ENCODE data around the gene TP63. TPM values are rescaled to one million over a fixed set of nuclear protein-coding genes. Genes with fewer than 3 reads are reported as not detected.

TP63 gene
- total RNA-seq, 1 experiment from 2014 or later: 3.6 TPM

DNA sequence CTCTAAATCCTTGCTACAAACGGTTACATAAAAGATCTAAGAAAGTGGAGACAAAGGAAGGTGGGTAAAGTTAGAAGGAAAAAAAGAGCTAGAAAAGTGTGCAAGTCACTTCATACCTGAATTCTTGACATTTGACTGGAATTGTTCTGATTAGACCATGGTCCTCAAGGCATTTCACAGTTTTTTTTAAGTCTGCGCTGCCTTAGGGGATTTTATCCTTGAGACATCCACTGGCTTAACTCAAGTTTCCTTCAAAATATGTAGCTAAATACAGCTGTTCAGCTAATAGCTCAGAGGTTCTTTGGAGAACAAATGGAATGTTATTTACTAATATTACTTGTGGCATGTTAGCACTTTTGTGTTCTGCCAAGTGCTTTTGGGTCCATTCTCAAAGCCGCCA, 236.9 kb downstream of the TP63 start:
- intact Hi-C loops (cut with micrococcal nuclease; ENCODE audit: unreplicated experiment): no loop called here
- POLR2A ChIA-PET (ENCODE audit: unreplicated experiment): interaction anchor here (0.6 kb wide), 1 partner anchor 40 kb away, joined by 3 read pairs; no protein-coding TSS in a partner anchor

DNA sequence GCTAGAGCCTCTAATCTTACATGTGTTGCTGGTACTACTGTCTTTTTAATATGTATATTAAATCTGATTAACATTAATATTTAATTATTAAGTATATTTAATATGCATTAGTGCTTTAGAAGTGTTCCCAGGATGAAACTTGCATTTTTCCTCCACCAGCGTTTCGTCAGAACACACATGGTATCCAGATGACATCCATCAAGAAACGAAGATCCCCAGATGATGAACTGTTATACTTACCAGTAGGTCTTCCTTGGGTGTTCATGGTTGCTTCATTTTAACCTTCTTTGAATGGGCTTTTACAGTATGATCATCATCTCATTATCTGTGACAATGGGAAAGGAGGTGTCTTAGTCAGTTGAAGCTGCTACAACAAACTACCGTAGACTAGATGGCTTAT, 238.0 kb downstream of the TP63 start:
- intact Hi-C loops (cut with micrococcal nuclease; ENCODE audit: unreplicated experiment): no loop called here
- no peaks in the 10 kb centered on the region for H3K27me3 ChIP-seq (ENCODE audit: insufficient read depth, low read depth)
- ChIA-PET CTCF (no interaction called here), POLR2A (ENCODE audit: unreplicated experiment) (no interaction called here)
- no peaks in the 10 kb centered on the region for H3K36me3 ChIP-seq (ENCODE audit: low read depth)
- 0 out of 2 replicates have a peak overlapping the region, but pooled peaks have one; percentile 20 for H2AFZ ChIP-seq
- H3K79me2 ChIP-seq (ENCODE audit: low read depth): no peaks in the 10 kb centered on the region
- no peak overlapping the region for H3K4me3 ChIP-seq
- no TSS peak for BruUV-seq (replicated peaks)
- no peak overlapping the region for H3K27ac ChIP-seq
- no peaks in the 10 kb centered on the region for H4K20me1 ChIP-seq (ENCODE audit: insufficient read depth)
- no peak for TF ChIP-seq CTCF (conservative IDR thresholded peaks at IDR 0.05)
- TF ChIP-seq EZH2 (IDR thresholded peaks at IDR 0.05; ENCODE audit: low read depth): no peak
- H3K4me1 ChIP-seq (replicated peaks; ENCODE audit: insufficient read depth): no peaks in the 10 kb centered on the region
- H3K9me2 ChIP-seq (ENCODE audit: insufficient read depth): no peaks in the 10 kb centered on the region; the same call in 1 of the 2 replicates
- H3F3A ChIP-seq (ENCODE audit: insufficient read depth, low read depth): no peaks in the 10 kb centered on the region
- no peak for DNase-seq
- H3K9me3 ChIP-seq (ENCODE audit: insufficient read depth, low read depth): peaks cover 21% of the 10 kb centered on the region
- no peak overlapping the region for H3K4me2 ChIP-seq

More for the DNA sequence above, 236.9 kb downstream of the TP63 start:
- no TSS peak for BruUV-seq (replicated peaks)
- Histone ChIP-seq H3K4me2 (no peak overlapping the region), H3F3A (ENCODE audit: insufficient read depth, low read depth) (no peaks in the 10 kb centered on the region), H3K27me3 (ENCODE audit: insufficient read depth, low read depth) (no peaks in the 10 kb centered on the region), H3K4me3 (no peak overlapping the region), H4K20me1 (ENCODE audit: insufficient read depth) (no peaks in the 10 kb centered on the region), H3K4me1 (replicated peaks; ENCODE audit: insufficient read depth) (no peaks in the 10 kb centered on the region), H2AFZ (no peak overlapping the region), H3K27ac (no peak overlapping the region), H3K36me3 (ENCODE audit: low read depth) (no peaks in the 10 kb centered on the region), H3K9me2 (ENCODE audit: insufficient read depth) (no peaks in the 10 kb centered on the region; the same call in 1 of the 2 replicates), H3K9me3 (ENCODE audit: insufficient read depth, low read depth) (peaks cover 24% of the 10 kb centered on the region), H3K79me2 (ENCODE audit: low read depth) (no peaks in the 10 kb centered on the region)
- DNase-seq: no peak
- TF ChIP-seq EZH2 (IDR thresholded peaks at IDR 0.05; ENCODE audit: low read depth) (no peak), CTCF (conservative IDR thresholded peaks at IDR 0.05) (no peak)
- CTCF ChIA-PET: no interaction called here

- H3K27me3 ChIP-seq (ENCODE audit: insufficient read depth, low read depth): no peaks in the 10 kb centered on the region
- no peak overlapping the region for H3K4me3 ChIP-seq
- no peaks in the 10 kb centered on the region for H3K36me3 ChIP-seq (ENCODE audit: low read depth)
- H3K4me1 ChIP-seq (replicated peaks; ENCODE audit: insufficient read depth): no peaks in the 10 kb centered on the region
- no TSS peak for BruUV-seq (replicated peaks)
- intact Hi-C loops (cut with micrococcal nuclease; ENCODE audit: unreplicated experiment): no loop called here
- no peak for DNase-seq
- H3F3A ChIP-seq (ENCODE audit: insufficient read depth, low read depth): no peaks in the 10 kb centered on the region; the same call in 1 of the 2 replicates
- TF ChIP-seq CTCF (conservative IDR thresholded peaks at IDR 0.05): no peak
- TF ChIP-seq EZH2 (IDR thresholded peaks at IDR 0.05; ENCODE audit: low read depth): no peak
- H3K79me2 ChIP-seq (ENCODE audit: low read depth): no peaks in the 10 kb centered on the region
- peaks cover 21% of the 10 kb centered on the region for H3K9me3 ChIP-seq (ENCODE audit: insufficient read depth, low read depth)
- CTCF ChIA-PET: no interaction called here
- H3K27ac ChIP-seq: no peak overlapping the region
- no peak overlapping the region for H3K4me2 ChIP-seq
- no peaks in the 10 kb centered on the region for H4K20me1 ChIP-seq (ENCODE audit: insufficient read depth)
- no peaks in the 10 kb centered on the region; the same call in 1 of the 2 replicates for H3K9me2 ChIP-seq (ENCODE audit: insufficient read depth)
- POLR2A ChIA-PET (ENCODE audit: unreplicated experiment): no interaction called here
- no peak overlapping the region for H2AFZ ChIP-seq
Measured at GRCh38 chr3:189871418-189871817, 240.2 kb downstream of the TP63 start.

Data from PC-9 (cell line).